Sciatic nerve (tissue), 2 donors: ENCODE measurements around the gene CXCR6. TPM values are rescaled to one million over a fixed set of nuclear protein-coding genes. Genes with fewer than 3 reads are reported as not detected.
A peak's percentile ranks its signal among the peaks of the same experiment; 100 is the strongest.

Experiments used
- ATAC-seq: fragments of 200-7000 bp; cut with Tn5 transposase; one replicate; pipeline ENCODE4 v1.9.1; 2020; ENCODE audit warnings: mild to moderate bottlenecking, moderate library complexity
- DNase-seq: peaks from one replicate; pipeline ENCODE4 v3.0.0-alpha.2; 2020; ENCODE audit warnings: low spot score
- intact Hi-C: fragments of 100-400 bp; cut with DNase I; formaldehyde crosslinking; loops from one replicate; pipeline ENCODE4 v1.14.2; 2022
- total RNA-seq: library from RNA; stranded (reverse); fragmentation: NEBNext Ultra II Directional; extraction: Animal tissue kit (Norgen Biotek cat#: 25700); gene quantifications from one replicate; pipeline ENCODE4 v1.2.1, GENCODE V29; 2021
- donor health status: DM: no; HTN: no; CAD: no.
- donor health status: DM: no; HTN: no; CAD: no.

CXCR6 gene
- total RNA-seq, 1 donor from 2014 or later, result 0.49 TPM

- intact Hi-C loops, result no loop called here
- DNase-seq (peak; percentile 19), ATAC-seq (no peak)
Measured at GRCh38 chr3:45942051-45942825, 1.0 kb upstream of the CXCR6 start.

GRCh38 chr3:45944830-45945620 is 1.8 kb downstream of the CXCR6 start:
- ATAC-seq, result no peak
- intact Hi-C loops, result no loop called here

GRCh38 chr3:45946307-45946706 is 3.0 kb downstream of the CXCR6 start:
- DNase-seq, result no peak
- intact Hi-C loops, result no loop called here
- no peak for ATAC-seq

More at GRCh38 chr3:45944830-45945620, 1.8 kb downstream of the CXCR6 start:
- DNase-seq, result peak; percentile 22

GRCh38 chr3:45946875-45947274 is 3.6 kb downstream of the CXCR6 start:
- ATAC-seq (no peak), DNase-seq (no peak)
- intact Hi-C loops, result no loop called here

GRCh38 chr3:45947361-45947760 is 4.1 kb downstream of the CXCR6 start:
- no peak for DNase-seq
- intact Hi-C loops, result no loop called here
- no peak for ATAC-seq

GRCh38 chr3:45948311-45948781 is 5.1 kb downstream of the CXCR6 start:
- intact Hi-C loops, result no loop called here
- ATAC-seq, result no peak
- DNase-seq, result no peak

GRCh38 chr3:45948881-45949280 is 5.6 kb downstream of the CXCR6 start:
- DNase-seq, result no peak
- no peak for ATAC-seq
- intact Hi-C loops, result no loop called here

- ATAC-seq (peak; percentile 21), DNase-seq (no peak)
- intact Hi-C loops, result no loop called here
Measured at GRCh38 chr3:45949432-45949831, 6.2 kb downstream of the CXCR6 start.

GRCh38 chr3:45950131-45950530 is 6.9 kb downstream of the CXCR6 start:
- DNase-seq, result no peak
- ATAC-seq, result no peak
- intact Hi-C loops, result no loop called here

- ATAC-seq, result no peak
Measured at GRCh38 chr3:45950686-45951600, 7.7 kb downstream of the CXCR6 start.

GRCh38 chr3:45951946-45952345 is 8.7 kb downstream of the CXCR6 start:
- DNase-seq (peak; percentile 2), ATAC-seq (no peak)
- intact Hi-C loops, result no loop called here

More at GRCh38 chr3:45950686-45951600, 7.7 kb downstream of the CXCR6 start:
- DNase-seq, result no peak
- intact Hi-C loops, result no loop called here

GRCh38 chr3:45952456-45952855 is 9.2 kb downstream of the CXCR6 start:
- intact Hi-C loops, result no loop called here
- ATAC-seq (no peak), DNase-seq (no peak)

- DNase-seq, result no peak
- ATAC-seq, result no peak
- intact Hi-C loops, result no loop called here
Measured at GRCh38 chr3:45953536-45953935, 10.3 kb downstream of the CXCR6 start.

GRCh38 chr3:45954306-45954705 is 11.0 kb downstream of the CXCR6 start:
- DNase-seq, result no peak
- no peak for ATAC-seq
- intact Hi-C loops, result no loop called here

GRCh38 chr3:45955017-45955647 is 11.9 kb downstream of the CXCR6 start:
- no peak for DNase-seq
- no peak for ATAC-seq
- intact Hi-C loops, result no loop called here

- intact Hi-C loops, result no loop called here
- no peak for ATAC-seq
- no peak for DNase-seq
Measured at GRCh38 chr3:45955706-45956105, 12.4 kb downstream of the CXCR6 start.

GRCh38 chr3:45957586-45957985 is 14.3 kb downstream of the CXCR6 start:
- DNase-seq (no peak), ATAC-seq (no peak)
- intact Hi-C loops, result no loop called here

- DNase-seq, result no peak
- ATAC-seq, result no peak
- intact Hi-C loops, result no loop called here
Measured at GRCh38 chr3:45958321-45958791, 15.1 kb downstream of the CXCR6 start.

- intact Hi-C loops, result no loop called here
- DNase-seq (no peak), ATAC-seq (no peak)
Measured at GRCh38 chr3:45959201-45959600, 15.9 kb downstream of the CXCR6 start.
